NT2/D1 (cell line): ENCODE measurements around the gene AGPAT4.

ENCODE experiments used
- DNase-seq: peaks from one replicate; pipeline ENCODE4 v3.0.0-alpha.2; 2011; ENCODE audit warnings: low read depth, low spot score
- H3K27me3 ChIP-seq: 2 replicates; pipeline ENCODE4 v1.6.0; 2011; ENCODE audit warnings: mild to moderate bottlenecking; ENCODE audit not compliant: insufficient read length, insufficient read depth
- H3K36me3 ChIP-seq: 2 replicates; pipeline ENCODE4 v1.6.1; 2011; ENCODE audit warnings: mild to moderate bottlenecking, low read length, mixed read lengths; ENCODE audit not compliant: insufficient read depth, insufficient read length
- H3K4me1 ChIP-seq: 2 replicates; pipeline ENCODE4 v1.5.1; 2011; ENCODE audit not compliant: insufficient read depth, insufficient read length
- H3K4me3 ChIP-seq: 2 replicates; pipeline ENCODE4 v1.5.1; 2011; ENCODE audit warnings: low read depth; ENCODE audit not compliant: insufficient read length
- H3K9ac ChIP-seq: 2 replicates; pipeline ENCODE4 v1.6.0; 2011; ENCODE audit warnings: low read depth; ENCODE audit not compliant: insufficient read length
- H3K9me3 ChIP-seq: 2 replicates; pipeline ENCODE4 v1.5.1; 2011; ENCODE audit warnings: mild to moderate bottlenecking, low read length; ENCODE audit not compliant: insufficient read depth
- SUZ12 ChIP-seq: IDR thresholded peaks from 2 replicates; pipeline ENCODE4 v1.6.1; 2011; ENCODE audit not compliant: insufficient read length, insufficient read depth; ENCODE audit errors: extremely low read depth
- YY1 ChIP-seq: IDR thresholded peaks from 2 replicates; pipeline ENCODE4 v1.6.1; 2011; ENCODE audit not compliant: insufficient read length, insufficient read depth
- ZNF274 ChIP-seq: IDR thresholded peaks from 2 replicates; pipeline ENCODE4 v1.6.1; 2011; ENCODE audit warnings: mild to moderate bottlenecking, low read depth, low read length

Gene AGPAT4

DNA sequence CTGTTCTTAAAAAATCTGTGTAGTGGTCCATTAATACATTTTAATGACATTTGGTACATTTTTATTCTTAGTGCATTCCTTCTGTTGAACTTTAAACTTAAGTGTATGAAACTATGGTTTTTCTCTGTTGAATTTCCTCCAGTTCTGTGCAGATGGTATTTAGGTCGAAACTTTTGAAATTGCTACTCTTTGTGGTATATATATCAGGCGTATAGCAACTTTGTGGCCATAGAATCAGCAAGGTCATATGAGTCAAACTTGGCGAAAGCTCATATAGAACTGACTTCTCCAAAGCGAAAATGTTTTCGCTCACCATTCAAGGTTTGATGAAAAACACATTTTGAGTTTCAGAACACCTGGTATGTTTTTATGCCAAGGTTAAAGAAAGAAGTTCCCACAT, 188.6 kb downstream of the AGPAT4 start:
- Histone ChIP-seq H3K36me3 (peaks cover 83% of the 10 kb centered on the region), H3K4me1 (no peaks in the 10 kb centered on the region), H3K9ac (no peak overlapping the region), H3K4me3 (no peak overlapping the region), H3K9me3 (no peaks in the 10 kb centered on the region), H3K27me3 (no peaks in the 10 kb centered on the region)
- TF ChIP-seq ZNF274: no peak
- TF ChIP-seq YY1: no peak
- TF ChIP-seq SUZ12: no peak
- DNase-seq: no peak

DNA sequence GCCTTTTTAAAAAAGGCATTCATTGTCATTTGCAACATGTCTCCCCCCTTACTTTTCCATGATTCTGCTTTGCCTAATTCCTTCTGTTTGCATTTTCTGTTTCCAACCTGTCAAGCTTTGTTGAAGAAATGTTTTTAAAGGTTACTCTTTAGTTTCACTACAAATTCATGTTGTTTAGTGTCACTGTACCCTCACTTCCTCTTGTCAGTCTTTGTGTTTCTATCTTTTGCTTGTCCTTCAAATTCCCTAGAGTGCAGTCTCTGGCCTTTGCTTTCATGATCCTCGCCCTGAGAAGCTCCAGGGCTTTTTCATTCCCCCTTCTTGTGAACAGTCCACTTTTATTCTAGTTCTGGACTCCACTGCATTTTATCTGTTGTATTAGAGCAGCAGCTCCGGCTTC, 191.6 kb downstream of the AGPAT4 start:
- Histone ChIP-seq H3K9me3 (no peaks in the 10 kb centered on the region), H3K4me3 (no peak overlapping the region), H3K36me3 (peaks cover 62% of the 10 kb centered on the region), H3K27me3 (no peaks in the 10 kb centered on the region), H3K9ac (no peak overlapping the region), H3K4me1 (no peaks in the 10 kb centered on the region)
- TF ChIP-seq SUZ12: no peak
- no peak for TF ChIP-seq YY1
- TF ChIP-seq ZNF274: no peak
- no peak for DNase-seq

DNA sequence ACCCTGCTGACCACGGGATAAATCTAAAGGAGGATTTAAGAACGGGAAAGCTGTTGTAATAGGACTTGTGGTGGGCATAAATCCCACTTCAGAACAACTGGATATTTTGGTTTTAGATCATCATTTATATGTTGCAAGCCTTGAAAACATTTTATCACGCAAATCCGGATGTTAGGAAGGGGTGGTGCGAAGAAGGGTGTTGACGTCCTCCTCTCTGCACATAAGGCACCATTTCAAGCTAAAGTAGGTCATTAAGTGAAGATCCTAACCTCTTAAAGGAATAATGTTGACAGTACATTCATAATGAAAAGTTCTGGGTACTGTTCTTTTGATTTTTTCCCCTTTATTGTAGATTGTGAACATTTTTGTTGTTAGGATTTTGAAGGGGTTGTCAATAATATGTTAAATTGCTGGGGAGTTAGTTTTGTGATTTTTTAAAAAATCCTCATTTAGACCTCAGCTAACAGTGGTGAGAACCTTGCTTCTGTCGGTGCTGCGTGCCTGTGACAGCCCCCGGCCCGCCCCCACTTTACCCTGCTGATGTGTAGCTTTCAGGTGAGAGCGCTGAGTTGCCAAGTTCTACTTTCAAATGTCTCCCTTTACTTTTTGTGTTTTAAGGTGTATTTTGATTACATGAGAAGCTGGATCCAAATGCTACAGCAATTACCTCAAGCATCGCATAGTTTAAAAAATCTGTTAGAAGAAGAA, 193.4 kb downstream of the AGPAT4 start:
- Histone ChIP-seq H3K27me3 (no peaks in the 10 kb centered on the region), H3K4me3 (no peak overlapping the region), H3K36me3 (peaks cover 50% of the 10 kb centered on the region), H3K9me3 (no peaks in the 10 kb centered on the region), H3K4me1 (no peaks in the 10 kb centered on the region), H3K9ac (no peak overlapping the region)
- TF ChIP-seq SUZ12: no peak
- no peak for DNase-seq
